GM12892 (cell line): ENCODE measurements around the gene CHURC1.

Experiments used
- POLR2A ChIP-seq: IDR thresholded peaks from 2 replicates; pipeline ENCODE4 v1.6.1; 2011; ENCODE audit warnings: low read depth, low read length, control low read depth
- POLR2AphosphoS5 ChIP-seq: IDR thresholded peaks from 2 replicates; pipeline ENCODE4 v1.6.1; 2011; ENCODE audit warnings: low read depth, low read length, control low read depth
- TAF1 ChIP-seq: IDR thresholded peaks from 2 replicates; pipeline ENCODE4 v1.6.1; 2011; ENCODE audit warnings: low read depth, mild to moderate bottlenecking, control low read depth, low read length, borderline replicate concordance

GRCh38 chr14:64906022-64906421 lies 8.2 kb upstream of the CHURC1 start:
- no peak for TF ChIP-seq POLR2A
- no peak for TF ChIP-seq POLR2AphosphoS5
- no peak for TF ChIP-seq TAF1
